Loucy (cell line): ENCODE measurements around the gene BCO1.

Experiments used
- H2AFZ ChIP-seq: fragments of 200-600 bp; sonication (generic); 2 replicates; pipeline ENCODE4 v1.6.0; 2016; ENCODE audit warnings: antibody characterized with exemption, mild to moderate bottlenecking, low read length, moderate library complexity
- H3F3A ChIP-seq: fragments of 200-600 bp; 2 replicates; pipeline ENCODE4 v1.6.0; 2016; ENCODE audit warnings: antibody characterized with exemption, low read depth, mild to moderate bottlenecking
- H3K27me3 ChIP-seq: fragments of 200-600 bp; sonication (generic); 2 replicates; pipeline ENCODE4 v1.6.1; 2014; ENCODE audit warnings: low read length, mild to moderate bottlenecking; ENCODE audit not compliant: insufficient read depth, poor library complexity, severe bottlenecking
- H3K36me3 ChIP-seq: fragments of 200-600 bp; sonication (generic); 2 replicates; pipeline ENCODE4 v1.6.1; 2016; ENCODE audit warnings: low read length; ENCODE audit not compliant: insufficient read depth
- H3K4me1 ChIP-seq: fragments of 200-600 bp; sonication (generic); 2 replicates; pipeline ENCODE4 v1.5.1; 2014; ENCODE audit warnings: low read length, mild to moderate bottlenecking; ENCODE audit not compliant: insufficient read depth, poor library complexity, severe bottlenecking
- H3K4me2 ChIP-seq: fragments of 200-600 bp; sonication (generic); 2 replicates; pipeline ENCODE4 v1.6.0; 2014; ENCODE audit warnings: antibody characterized with exemption, low read length, low read depth, mild to moderate bottlenecking; ENCODE audit not compliant: poor library complexity, severe bottlenecking
- H3K4me3 ChIP-seq: fragments of 200-600 bp; sonication (generic); 2 replicates; pipeline ENCODE4 v1.5.1; 2014; ENCODE audit warnings: low read length, mild to moderate bottlenecking, mixed read lengths; ENCODE audit not compliant: poor library complexity, severe bottlenecking
- H3K79me2 ChIP-seq: fragments of 200-600 bp; sonication (generic); 2 replicates; pipeline ENCODE4 v1.6.1; 2014; ENCODE audit warnings: low read length; ENCODE audit not compliant: insufficient read depth
- H3K9ac ChIP-seq: fragments of 200-600 bp; sonication (generic); 2 replicates; pipeline ENCODE4 v1.6.0; 2014; ENCODE audit warnings: mild to moderate bottlenecking, low read depth, low read length, moderate library complexity; ENCODE audit not compliant: poor library complexity, severe bottlenecking
- H3K9me2 ChIP-seq: fragments of 200-600 bp; sonication (generic); replicated peaks from 2 replicates; pipeline ENCODE4 v1.6.1; 2016; ENCODE audit warnings: low read depth, low read length, mixed read lengths
- H3K9me3 ChIP-seq: fragments of 200-600 bp; sonication (generic); 2 replicates; pipeline ENCODE4 v1.6.1; 2014; ENCODE audit warnings: mild to moderate bottlenecking, antibody characterized with exemption, low read length, low read depth; ENCODE audit not compliant: insufficient read depth
- H4K20me1 ChIP-seq: fragments of 200-600 bp; sonication (generic); 2 replicates; pipeline ENCODE4 v1.6.0; 2014; ENCODE audit warnings: antibody characterized with exemption, low read length, mild to moderate bottlenecking; ENCODE audit not compliant: insufficient read depth, poor library complexity, severe bottlenecking
- EZH2phosphoT487 ChIP-seq: fragments of 200-600 bp; IDR thresholded peaks from 2 replicates; pipeline ENCODE4 v1.6.1; 2018; ENCODE audit warnings: antibody characterized with exemption, mild to moderate bottlenecking, moderate library complexity, borderline replicate concordance
- TF ChIP-seq, protein P1 (sequence below): fragments of 200-600 bp; sonication (generic); conservative IDR thresholded peaks from 2 replicates; pipeline ENCODE4 v1.5.1; 2014; ENCODE audit warnings: mild to moderate bottlenecking, antibody characterized with exemption, low read length

Gene BCO1

DNA sequence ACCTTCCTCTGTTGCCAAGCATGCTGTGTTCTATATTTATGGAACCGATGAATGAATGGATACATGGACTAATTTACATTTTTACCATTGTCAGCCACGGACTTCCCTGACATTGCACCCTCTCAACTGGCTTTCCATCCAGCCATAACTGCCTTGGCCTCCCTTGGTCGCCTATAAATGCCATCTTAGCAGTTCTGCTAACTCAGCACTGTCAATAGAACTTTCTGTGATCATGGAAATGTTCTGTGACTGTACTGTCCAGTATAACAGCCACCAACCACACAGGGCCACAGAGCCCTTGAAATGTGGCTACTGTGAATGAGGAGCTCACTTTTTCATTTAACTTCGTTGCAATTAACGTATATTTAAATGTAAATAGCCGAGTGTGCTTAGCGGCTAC lies 8.7 kb upstream of the BCO1 start:
- Histone ChIP-seq H3K27me3 (no peaks in the 10 kb centered on the region), H3K9ac (no peak overlapping the region), H3K9me2 (no peaks in the 10 kb centered on the region), H3K36me3 (no peaks in the 10 kb centered on the region), H3K9me3 (no peaks in the 10 kb centered on the region), H3K4me3 (no peak overlapping the region), H3K4me2 (no peak overlapping the region), H3K4me1 (no peaks in the 10 kb centered on the region), H3K79me2 (no peaks in the 10 kb centered on the region), H2AFZ (no peak overlapping the region), H4K20me1 (no peaks in the 10 kb centered on the region), H3F3A (no peaks in the 10 kb centered on the region)
- no peak for TF ChIP-seq EZH2phosphoT487
- TF ChIP-seq, protein P1, sequence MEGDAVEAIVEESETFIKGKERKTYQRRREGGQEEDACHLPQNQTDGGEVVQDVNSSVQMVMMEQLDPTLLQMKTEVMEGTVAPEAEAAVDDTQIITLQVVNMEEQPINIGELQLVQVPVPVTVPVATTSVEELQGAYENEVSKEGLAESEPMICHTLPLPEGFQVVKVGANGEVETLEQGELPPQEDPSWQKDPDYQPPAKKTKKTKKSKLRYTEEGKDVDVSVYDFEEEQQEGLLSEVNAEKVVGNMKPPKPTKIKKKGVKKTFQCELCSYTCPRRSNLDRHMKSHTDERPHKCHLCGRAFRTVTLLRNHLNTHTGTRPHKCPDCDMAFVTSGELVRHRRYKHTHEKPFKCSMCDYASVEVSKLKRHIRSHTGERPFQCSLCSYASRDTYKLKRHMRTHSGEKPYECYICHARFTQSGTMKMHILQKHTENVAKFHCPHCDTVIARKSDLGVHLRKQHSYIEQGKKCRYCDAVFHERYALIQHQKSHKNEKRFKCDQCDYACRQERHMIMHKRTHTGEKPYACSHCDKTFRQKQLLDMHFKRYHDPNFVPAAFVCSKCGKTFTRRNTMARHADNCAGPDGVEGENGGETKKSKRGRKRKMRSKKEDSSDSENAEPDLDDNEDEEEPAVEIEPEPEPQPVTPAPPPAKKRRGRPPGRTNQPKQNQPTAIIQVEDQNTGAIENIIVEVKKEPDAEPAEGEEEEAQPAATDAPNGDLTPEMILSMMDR = no peak

- H3K27me3 ChIP-seq = no peaks in the 10 kb centered on the region
- no peaks in the 10 kb centered on the region for H3K36me3 ChIP-seq
- H3K4me2 ChIP-seq = no peak overlapping the region
- H3F3A ChIP-seq = no peaks in the 10 kb centered on the region
- H2AFZ ChIP-seq = no peak overlapping the region
- no peaks in the 10 kb centered on the region for H4K20me1 ChIP-seq
- H3K4me1 ChIP-seq = no peaks in the 10 kb centered on the region
- H3K9me3 ChIP-seq = no peaks in the 10 kb centered on the region
- no peaks in the 10 kb centered on the region for H3K9me2 ChIP-seq
- no peaks in the 10 kb centered on the region for H3K79me2 ChIP-seq
- no peak overlapping the region for H3K9ac ChIP-seq
- no peak overlapping the region for H3K4me3 ChIP-seq
- TF ChIP-seq, protein P1 = no peak
- no peak for TF ChIP-seq EZH2phosphoT487
Observed at GRCh38 chr16:81231014-81231413, 7.5 kb upstream of the BCO1 start.

GRCh38 chr16:81232740-81233367 lies 5.6 kb upstream of the BCO1 start:
- H3K27me3 ChIP-seq = no peaks in the 10 kb centered on the region
- no peak for TF ChIP-seq EZH2phosphoT487
- TF ChIP-seq, protein P1 = no peak
- no peaks in the 10 kb centered on the region for H3F3A ChIP-seq
- no peak overlapping the region for H3K4me3 ChIP-seq
- H3K4me1 ChIP-seq = no peaks in the 10 kb centered on the region
- no peaks in the 10 kb centered on the region for H3K9me2 ChIP-seq
- no peaks in the 10 kb centered on the region for H3K79me2 ChIP-seq
- H3K9ac ChIP-seq = no peak overlapping the region
- no peak overlapping the region for H2AFZ ChIP-seq
- no peaks in the 10 kb centered on the region for H4K20me1 ChIP-seq
- H3K4me2 ChIP-seq = no peak overlapping the region
- H3K36me3 ChIP-seq = no peaks in the 10 kb centered on the region
- no peaks in the 10 kb centered on the region for H3K9me3 ChIP-seq
